PC-3 (cell line): ENCODE measurements around the gene CIC. TPM values are rescaled to one million over a fixed set of nuclear protein-coding genes. Genes with fewer than 3 reads are reported as not detected.

Experiments
- ATAC-seq: fragments of 200-7000 bp; cut with Tn5 transposase; 2 replicates; pipeline ENCODE4 v1.9.1; 2020; ENCODE audit warnings: mild to moderate bottlenecking, moderate library complexity
- BruUV-seq: library from RNA; stranded (reverse); fragments of 400-500 nt; replicated peaks from 2 replicates; lab custom pipeline; 2021; lab: Mats Ljungman, UMichigan
- CTCF ChIA-PET: fragments of 300-600 bp; sonication (Branson Sonifier 250); formaldehyde crosslinking; loops from one replicate; lab custom pipeline; 2022; ENCODE audit warnings: antibody characterized with exemption; lab: Charles Lee
- POLR2A ChIA-PET: fragments of 300-600 bp; sonication (Branson Sonifier 250); formaldehyde crosslinking; loops from one replicate; lab custom pipeline; 2022; ENCODE audit warnings: antibody characterized with exemption; ENCODE audit not compliant: unreplicated experiment; lab: Charles Lee
- DNase-seq: peaks from one replicate; pipeline ENCODE4 v3.0.0-alpha.2; 2015
- H2AFZ ChIP-seq: fragments of 300-600 bp; sonication (generic); 2 replicates; pipeline ENCODE4 v1.6.0; 2016; ENCODE audit warnings: antibody characterized with exemption, low read length
- H3F3A ChIP-seq: fragments of 300-600 bp; sonication (generic); one replicate; pipeline ENCODE4 v1.6.0; 2017; ENCODE audit warnings: antibody characterized with exemption, low read length, control low read depth, mild to moderate bottlenecking; ENCODE audit not compliant: unreplicated experiment
- H3K27ac ChIP-seq: fragments of 300-600 bp; sonication (generic); 2 replicates; pipeline ENCODE4 v1.5.1; 2016; ENCODE audit warnings: mild to moderate bottlenecking, low read length
- H3K27me3 ChIP-seq: fragments of 300-600 bp; sonication (generic); 2 replicates; pipeline ENCODE4 v1.6.1; 2016; ENCODE audit warnings: low read length, mixed read lengths
- H3K36me3 ChIP-seq: fragments of 300-600 bp; sonication (generic); 2 replicates; pipeline ENCODE4 v1.6.1; 2016; ENCODE audit warnings: low read depth, mixed run types, low read length, mixed read lengths
- H3K4me1 ChIP-seq: fragments of 300-600 bp; sonication (generic); 2 replicates; pipeline ENCODE4 v1.5.1; 2016; ENCODE audit warnings: low read length; ENCODE audit not compliant: insufficient read depth
- H3K4me2 ChIP-seq: fragments of 300-600 bp; sonication (generic); 2 replicates; pipeline ENCODE4 v1.6.0; 2016; ENCODE audit warnings: low read length
- H3K4me3 ChIP-seq: fragments of 300-600 bp; sonication (generic); 2 replicates; pipeline ENCODE4 v1.5.1; 2016; ENCODE audit warnings: mild to moderate bottlenecking, low read length, mixed read lengths
- H3K79me2 ChIP-seq: fragments of 300-600 bp; sonication (generic); 2 replicates; pipeline ENCODE4 v1.6.1; 2017; ENCODE audit warnings: low read length, mixed read lengths
- H3K9ac ChIP-seq: fragments of 300-600 bp; sonication (generic); 2 replicates; pipeline ENCODE4 v1.6.0; 2016; ENCODE audit warnings: mild to moderate bottlenecking, low read length
- H3K9me2 ChIP-seq: fragments of 300-600 bp; sonication (generic); replicated peaks from 2 replicates; pipeline ENCODE4 v1.6.1; 2016; ENCODE audit warnings: mixed run types, low read length, mixed read lengths
- H3K9me3 ChIP-seq: fragments of 300-600 bp; sonication (generic); 2 replicates; pipeline ENCODE4 v1.6.1; 2016; ENCODE audit warnings: low read length, mixed read lengths
- H4K20me1 ChIP-seq: fragments of 300-600 bp; sonication (generic); 2 replicates; pipeline ENCODE4 v1.6.1; 2016; ENCODE audit warnings: low read length, mixed read lengths
- CTCF ChIP-seq: fragments of 300-600 bp; sonication (generic); conservative IDR thresholded peaks from 2 replicates; pipeline ENCODE4 v1.5.1; 2017; ENCODE audit warnings: antibody characterized with exemption, low read depth, mild to moderate bottlenecking, low read length
- EZH2 ChIP-seq: fragments of 300-600 bp; sonication (generic); IDR thresholded peaks from one replicate; pipeline ENCODE4 v1.6.1; 2017; ENCODE audit warnings: antibody characterized with exemption, mild to moderate bottlenecking, low read length; ENCODE audit not compliant: unreplicated experiment
- EZH2phosphoT487 ChIP-seq: fragments of 300-600 bp; sonication (generic); IDR thresholded peaks from 2 replicates; pipeline ENCODE4 v1.6.1; 2018; ENCODE audit warnings: mild to moderate bottlenecking, antibody characterized with exemption, low read length, borderline replicate concordance
- intact Hi-C: fragments of 100-400 bp; cut with micrococcal nuclease; formaldehyde crosslinking; loops from 2 replicates; pipeline ENCODE4 v1.9.0; 2023
- total RNA-seq: library from RNA; depleted of rRNA; stranded (reverse); fragments of >200 nt; gene quantifications from 2 replicates; pipeline ENCODE4 v1.2.3, GENCODE V29; 2014

Gene CIC
- total RNA-seq, 1 experiment from 2014 or later = 9.8 TPM

- Histone ChIP-seq H3K4me2 (no peak overlapping the region), H3F3A (no peaks in the 10 kb centered on the region), H2AFZ (no peak overlapping the region), H3K27ac (no peak overlapping the region), H3K79me2 (peaks cover 26% of the 10 kb centered on the region), H3K4me3 (no peak overlapping the region), H3K27me3 (no peaks in the 10 kb centered on the region), H3K36me3 (no peaks in the 10 kb centered on the region), H3K4me1 (peaks cover 22% of the 10 kb centered on the region), H3K9me2 (no peaks in the 10 kb centered on the region), H4K20me1 (no peaks in the 10 kb centered on the region), H3K9ac (no peak overlapping the region), H3K9me3 (no peaks in the 10 kb centered on the region)
- ATAC-seq (no peak), DNase-seq (no peak)
- intact Hi-C loops = no loop called here
- no TSS peak for BruUV-seq
- TF ChIP-seq EZH2phosphoT487 (no peak), CTCF (no peak), EZH2 (no peak)
- ChIA-PET CTCF (no interaction called here), POLR2A (no interaction called here)
Measured at GRCh38 chr19:42271861-42272534, 2.9 kb downstream of the CIC start.

DNA sequence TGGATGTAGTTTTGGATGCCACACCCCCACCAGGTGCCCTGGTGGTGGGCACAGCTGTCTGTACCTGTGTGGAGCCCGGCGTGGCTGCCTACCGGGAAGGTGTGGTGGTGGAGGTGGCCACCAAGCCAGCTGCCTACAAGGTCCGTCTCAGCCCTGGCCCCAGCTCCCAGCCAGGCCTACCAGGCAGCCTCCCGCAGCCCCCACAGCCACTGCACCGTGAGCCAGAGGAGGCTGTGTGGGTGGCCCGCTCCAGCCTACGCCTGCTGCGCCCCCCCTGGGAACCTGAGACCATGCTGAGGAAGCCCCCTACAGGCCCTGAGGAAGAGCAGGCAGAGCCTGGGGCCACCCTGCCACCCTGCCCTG lies 3.5 kb downstream of the CIC start:
- H3K36me3 ChIP-seq = no peaks in the 10 kb centered on the region
- no peak overlapping the region for H3K4me3 ChIP-seq
- no peaks in the 10 kb centered on the region for H4K20me1 ChIP-seq
- H3K79me2 ChIP-seq = peaks cover 26% of the 10 kb centered on the region
- intact Hi-C loops = no loop called here
- CTCF ChIA-PET = no interaction called here
- peaks cover 20% of the 10 kb centered on the region for H3K4me1 ChIP-seq
- DNase-seq (no peak), ATAC-seq (no peak)
- H3K27me3 ChIP-seq = no peaks in the 10 kb centered on the region
- no peaks in the 10 kb centered on the region for H3K9me3 ChIP-seq
- H3F3A ChIP-seq = no peaks in the 10 kb centered on the region
- POLR2A ChIA-PET = no interaction called here
- no peak overlapping the region for H3K9ac ChIP-seq
- BruUV-seq = no TSS peak
- no peak overlapping the region for H3K4me2 ChIP-seq
- H3K9me2 ChIP-seq = no peaks in the 10 kb centered on the region
- TF ChIP-seq EZH2 = no peak
- no peak for TF ChIP-seq CTCF
- H3K27ac ChIP-seq = no peak overlapping the region
- H2AFZ ChIP-seq = no peak overlapping the region

- CTCF ChIA-PET = no interaction called here
- Histone ChIP-seq H3K4me1 (peaks cover 17% of the 10 kb centered on the region), H3K9ac (no peak overlapping the region)
Measured at GRCh38 chr19:42272989-42273406, 3.9 kb downstream of the CIC start.

More at GRCh38 chr19:42272989-42273406, 3.9 kb downstream of the CIC start:
- no peak overlapping the region for H3K4me2 ChIP-seq
- H3K9me2 ChIP-seq = no peaks in the 10 kb centered on the region
- H3K36me3 ChIP-seq = no peaks in the 10 kb centered on the region
- no peaks in the 10 kb centered on the region for H4K20me1 ChIP-seq
- BruUV-seq = no TSS peak
- DNase-seq = no peak
- no peaks in the 10 kb centered on the region for H3K9me3 ChIP-seq
- H3K27ac ChIP-seq = no peak overlapping the region
- H3K27me3 ChIP-seq = no peaks in the 10 kb centered on the region
- H3F3A ChIP-seq = no peaks in the 10 kb centered on the region
- no peak for ATAC-seq
- peaks cover 26% of the 10 kb centered on the region for H3K79me2 ChIP-seq
- no peak overlapping the region for H2AFZ ChIP-seq
- H3K4me3 ChIP-seq = no peak overlapping the region
- TF ChIP-seq CTCF (no peak), EZH2 (no peak), EZH2phosphoT487 (no peak)
- POLR2A ChIA-PET = no interaction called here
- intact Hi-C loops = no loop called here
